Measurements from ENCODE around the gene CST3.

Gene CST3

DNA sequence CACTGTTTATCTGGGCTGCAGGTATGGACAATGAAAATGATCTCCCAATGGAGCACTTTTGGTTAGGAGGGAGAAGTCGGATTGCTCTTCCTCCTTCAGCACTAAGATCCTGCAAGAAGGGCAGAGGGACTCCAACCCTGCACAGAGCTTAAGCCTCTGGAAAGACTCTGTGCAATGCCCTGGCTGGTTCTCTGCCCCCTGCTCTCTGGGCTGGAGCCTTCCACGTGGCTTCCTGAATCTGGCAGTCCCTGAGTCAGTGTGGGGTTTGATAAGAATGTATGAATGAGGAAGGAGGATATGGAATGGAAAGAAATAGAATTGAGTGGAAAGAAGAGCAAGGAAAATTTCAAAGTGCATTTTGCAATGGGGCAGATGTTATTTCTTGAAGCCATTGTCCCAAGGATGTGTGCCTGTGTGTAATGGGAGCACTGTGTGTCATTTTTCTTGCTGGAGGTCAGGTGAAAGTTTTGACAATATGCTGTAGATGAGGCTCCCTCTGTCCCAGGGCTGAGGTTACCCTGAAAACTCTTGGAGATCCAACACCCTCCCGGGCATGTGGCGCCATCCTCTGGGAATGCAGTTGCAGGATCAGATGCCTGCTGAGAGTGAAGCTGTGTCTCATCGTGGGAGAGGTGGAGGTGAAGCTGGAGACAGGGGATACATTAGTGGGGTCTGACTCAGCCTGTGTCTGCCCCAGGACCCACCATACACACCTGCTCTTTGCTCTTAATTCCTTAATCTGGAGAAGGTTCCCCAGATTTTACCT, 53.1 kb downstream of the CST3 start:
- Histone ChIP-seq H3K36me3 (ENCODE audit: control insufficient read depth, insufficient read depth, low read length) (no peaks in the 10 kb centered on the region), H3K27me3 (replicated peaks; ENCODE audit: control insufficient read depth, insufficient read depth, low read length) (no peaks in the 10 kb centered on the region; the same call in 1 of the 2 replicates), H3K4me3 (replicated peaks; ENCODE audit: low read depth, low read length) (no peak overlapping the region)
- no peak for DNase-seq (ENCODE audit: extremely low read depth, insufficient read length)
- TF ChIP-seq, protein P1, sequence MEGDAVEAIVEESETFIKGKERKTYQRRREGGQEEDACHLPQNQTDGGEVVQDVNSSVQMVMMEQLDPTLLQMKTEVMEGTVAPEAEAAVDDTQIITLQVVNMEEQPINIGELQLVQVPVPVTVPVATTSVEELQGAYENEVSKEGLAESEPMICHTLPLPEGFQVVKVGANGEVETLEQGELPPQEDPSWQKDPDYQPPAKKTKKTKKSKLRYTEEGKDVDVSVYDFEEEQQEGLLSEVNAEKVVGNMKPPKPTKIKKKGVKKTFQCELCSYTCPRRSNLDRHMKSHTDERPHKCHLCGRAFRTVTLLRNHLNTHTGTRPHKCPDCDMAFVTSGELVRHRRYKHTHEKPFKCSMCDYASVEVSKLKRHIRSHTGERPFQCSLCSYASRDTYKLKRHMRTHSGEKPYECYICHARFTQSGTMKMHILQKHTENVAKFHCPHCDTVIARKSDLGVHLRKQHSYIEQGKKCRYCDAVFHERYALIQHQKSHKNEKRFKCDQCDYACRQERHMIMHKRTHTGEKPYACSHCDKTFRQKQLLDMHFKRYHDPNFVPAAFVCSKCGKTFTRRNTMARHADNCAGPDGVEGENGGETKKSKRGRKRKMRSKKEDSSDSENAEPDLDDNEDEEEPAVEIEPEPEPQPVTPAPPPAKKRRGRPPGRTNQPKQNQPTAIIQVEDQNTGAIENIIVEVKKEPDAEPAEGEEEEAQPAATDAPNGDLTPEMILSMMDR (IDR thresholded peaks at IDR 0.05; ENCODE audit: insufficient read depth, low read length, poor library complexity, severe bottlenecking) = no peak
